CD4-positive, alpha-beta T cell (primary cell): Measurements from ENCODE around the gene MRPL36. TPM values are rescaled to one million over a fixed set of nuclear protein-coding genes. Genes with fewer than 3 reads are reported as not detected.
"Not testable (repeated sequence)": the region's sequence is repeated elsewhere in the genome, so short reads cannot be mapped to it uniquely, and the experiment has no call there.

Experiments used
- ATAC-seq: fragments of 200-7000 bp; cut with Tn5 transposase; one replicate; pipeline ENCODE4 v1.10.0; 2022; ENCODE audit warnings: mild to moderate bottlenecking; ENCODE audit not compliant: poor library complexity
- CTCF ChIA-PET: fragments of 350-600 bp; sonication (Branson Sonifier 250); formaldehyde crosslinking; loops from one replicate; lab custom pipeline; 2021; ENCODE audit warnings: antibody characterized with exemption, inconsistent platforms; lab: Charles Lee
- POLR2A ChIA-PET: fragments of 350-600 bp; sonication (Branson Sonifier 250); formaldehyde crosslinking; loops from one replicate; lab custom pipeline; 2021; ENCODE audit warnings: antibody characterized with exemption, inconsistent platforms; lab: Charles Lee
- DNase-seq, 14 experiments: peaks; one replicate each; pipeline ENCODE4 v3.0.0-alpha.2; 2013 to 2020; ENCODE audit warnings: mixed read lengths in 2 of 14
- H3K27ac ChIP-seq, 2 donors: one replicate each; pipeline versions ENCODE4 v1.5.1 to v1.7.0; 2013; ENCODE audit warnings: low read length in 2 of 2, low read depth in 1 of 2, mild to moderate bottlenecking in 1 of 2
- H3K27me3 ChIP-seq, 2 experiments: 1 replicate in 1 of 2; 2 replicates in 1 of 2; pipeline versions ENCODE4 v1.6.1 to v1.7.0; 2013; ENCODE audit warnings: low read length in 2 of 2, control low read depth in 1 of 2, mild to moderate bottlenecking in 1 of 2, moderate library complexity in 1 of 2; ENCODE audit not compliant: insufficient read depth in 2 of 2, control insufficient read depth in 1 of 2
- H3K36me3 ChIP-seq: one replicate; pipeline ENCODE4 v1.6.1; 2013; ENCODE audit warnings: low read length, control low read depth; ENCODE audit not compliant: insufficient read depth
- H3K4me1 ChIP-seq: one replicate; pipeline ENCODE4 v1.6.1; 2013; ENCODE audit warnings: low read length, control low read depth; ENCODE audit not compliant: insufficient read depth
- H3K4me3 ChIP-seq: one replicate; pipeline ENCODE4 v1.5.1; 2013; ENCODE audit warnings: mild to moderate bottlenecking, low read length, moderate library complexity
- H3K9me3 ChIP-seq, 2 experiments: 1 replicate in 1 of 2; 2 replicates in 1 of 2; pipeline versions ENCODE4 v1.6.1 to v1.7.0; 2013; ENCODE audit warnings: low read length in 2 of 2, mild to moderate bottlenecking in 2 of 2, control low read depth in 1 of 2, moderate library complexity in 1 of 2; ENCODE audit not compliant: control insufficient read depth in 1 of 2, insufficient read depth in 1 of 2
- H3K27ac Mint-ChIP-seq: one replicate; pipeline ENCODE4 v1.8.0; 2020; ENCODE audit warnings: mixed read lengths
- H3K27me3 Mint-ChIP-seq: one replicate; pipeline ENCODE4 v1.8.0; 2021; ENCODE audit warnings: mixed read lengths
- H3K36me3 Mint-ChIP-seq: one replicate; pipeline ENCODE4 v1.8.0; 2021; ENCODE audit warnings: low read depth, mixed read lengths
- H3K4me1 Mint-ChIP-seq: one replicate; pipeline ENCODE4 v1.8.0; 2021; ENCODE audit warnings: low read depth, mixed read lengths
- H3K4me3 Mint-ChIP-seq: one replicate; pipeline ENCODE4 v1.8.0; 2020; ENCODE audit warnings: mild to moderate bottlenecking, mixed read lengths
- H3K9me3 Mint-ChIP-seq: one replicate; pipeline ENCODE4 v1.8.0; 2020; ENCODE audit warnings: mixed read lengths
- intact Hi-C, 2 experiments: fragments of 100-400 bp; cut with DNase I in 1 of 2; cut with micrococcal nuclease in 1 of 2; formaldehyde crosslinking; loops; one replicate each; pipeline versions ENCODE4 v1.15.1 to v1.9.0; 2023 to 2025; cut with DNase I, micrococcal nuclease
- total RNA-seq, 174 experiments: library from RNA in 2 of 174; stranded (reverse) in 2 of 174; gene quantifications; one replicate each; pipeline ENCODE4 v1.2.3 and lab custom pipeline; 2021 to 2026
- TF ChIP-seq, protein P1 (sequence below): fragments of 200-600 bp; IDR thresholded peaks from one replicate; pipeline ENCODE4 v1.8.0; 2022; ENCODE audit warnings: antibody characterized with exemption, mild to moderate bottlenecking

The MRPL36 gene
- total RNA-seq, 2 experiments from 2014 or later: 14.3 to 18.2 TPM

GRCh38 chr5:1791176-1791575, 8.5 kb downstream of the MRPL36 start:
- ATAC-seq (no peak), DNase-seq (no peak)
- TF ChIP-seq, protein P1, sequence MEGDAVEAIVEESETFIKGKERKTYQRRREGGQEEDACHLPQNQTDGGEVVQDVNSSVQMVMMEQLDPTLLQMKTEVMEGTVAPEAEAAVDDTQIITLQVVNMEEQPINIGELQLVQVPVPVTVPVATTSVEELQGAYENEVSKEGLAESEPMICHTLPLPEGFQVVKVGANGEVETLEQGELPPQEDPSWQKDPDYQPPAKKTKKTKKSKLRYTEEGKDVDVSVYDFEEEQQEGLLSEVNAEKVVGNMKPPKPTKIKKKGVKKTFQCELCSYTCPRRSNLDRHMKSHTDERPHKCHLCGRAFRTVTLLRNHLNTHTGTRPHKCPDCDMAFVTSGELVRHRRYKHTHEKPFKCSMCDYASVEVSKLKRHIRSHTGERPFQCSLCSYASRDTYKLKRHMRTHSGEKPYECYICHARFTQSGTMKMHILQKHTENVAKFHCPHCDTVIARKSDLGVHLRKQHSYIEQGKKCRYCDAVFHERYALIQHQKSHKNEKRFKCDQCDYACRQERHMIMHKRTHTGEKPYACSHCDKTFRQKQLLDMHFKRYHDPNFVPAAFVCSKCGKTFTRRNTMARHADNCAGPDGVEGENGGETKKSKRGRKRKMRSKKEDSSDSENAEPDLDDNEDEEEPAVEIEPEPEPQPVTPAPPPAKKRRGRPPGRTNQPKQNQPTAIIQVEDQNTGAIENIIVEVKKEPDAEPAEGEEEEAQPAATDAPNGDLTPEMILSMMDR: no peak
- Histone ChIP-seq H3K4me3 (no peak overlapping the region), H3K36me3 (peaks cover 6% of the 10 kb centered on the region), H3K27ac (peak overlapping the region in 1 of 2 donors; percentile 50), H3K9me3 (no peaks in the 10 kb centered on the region), H3K27me3 (no peaks in the 10 kb centered on the region), H3K4me1 (peaks cover 54% of the 10 kb centered on the region)
- ChIA-PET POLR2A (interaction anchor here (1.6 kb wide), 1 partner anchor 10 kb away, joined by 6 read pairs; the partner anchor contains the start of gene NDUFS6), CTCF (no interaction called here)
- Mint-ChIP-seq H3K27ac (peak overlapping the region; percentile 86), H3K9me3 (no peaks in the 10 kb centered on the region), H3K27me3 (no peaks in the 10 kb centered on the region), H3K36me3 (peaks cover 6% of the 10 kb centered on the region), H3K4me3 (no peak overlapping the region), H3K4me1 (peaks cover 44% of the 10 kb centered on the region)
- intact Hi-C loops: loop anchor here in 1 of 2 experiments (5.0 to 10.0 kb wide), 3 partner anchors 269 to 1179 kb away; partner anchors contain the start of genes CEP72, CLPTM1L and LPCAT1

DNA sequence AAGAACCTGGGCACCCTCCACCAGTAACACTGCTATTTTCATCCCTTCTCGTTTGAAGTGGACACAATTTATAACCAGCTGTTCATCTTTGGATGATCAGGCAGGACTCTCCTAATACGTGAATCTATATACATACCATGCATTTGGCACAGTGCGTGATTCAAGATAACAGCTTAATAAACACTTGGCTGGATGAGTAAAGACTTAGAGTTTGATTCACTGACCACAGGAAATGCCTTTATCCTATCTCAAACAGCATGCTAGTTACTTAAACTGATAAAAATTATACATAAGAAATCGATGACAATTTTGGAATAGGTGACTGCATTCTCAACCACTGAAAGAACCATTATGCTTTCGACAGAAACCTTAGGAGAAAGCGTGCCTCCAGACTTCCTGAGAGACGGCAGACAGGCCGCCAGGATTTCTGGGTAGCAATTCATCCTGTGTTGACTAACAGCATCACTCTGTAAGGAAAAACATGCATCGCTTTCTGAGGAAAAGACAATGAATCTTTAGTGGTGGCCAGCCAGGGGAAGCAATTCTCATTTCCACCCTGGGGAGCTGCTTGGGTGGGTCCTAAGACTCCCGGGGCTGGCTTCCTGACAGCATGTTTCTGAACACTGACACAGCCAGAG, 9.7 kb downstream of the MRPL36 start:
- TF ChIP-seq, protein P1: no peak
- Histone ChIP-seq H3K4me3 (no peak overlapping the region), H3K9me3 (no peaks in the 10 kb centered on the region), H3K27ac (no peak overlapping the region), H3K36me3 (no peaks in the 10 kb centered on the region), H3K4me1 (peaks cover 54% of the 10 kb centered on the region), H3K27me3 (no peaks in the 10 kb centered on the region)
- intact Hi-C loops: loop anchor here in 1 of 2 experiments (5.0 to 10.0 kb wide), 3 partner anchors 268 to 1178 kb away; partner anchors contain the start of genes CEP72, CLPTM1L and LPCAT1
- POLR2A ChIA-PET: interaction anchor here (1.6 kb wide), 1 partner anchor 11 kb away, joined by 6 read pairs; the partner anchor contains the start of gene NDUFS6
- peaks cover 5% of the 10 kb centered on the region for H3K36me3 Mint-ChIP-seq
- H3K27ac Mint-ChIP-seq: peak overlapping the region; percentile 86
- CTCF ChIA-PET: no interaction called here
- H3K4me3 Mint-ChIP-seq: no peak overlapping the region
- no peaks in the 10 kb centered on the region for H3K27me3 Mint-ChIP-seq
- peaks cover 44% of the 10 kb centered on the region for H3K4me1 Mint-ChIP-seq
- no peak for DNase-seq
- H3K9me3 Mint-ChIP-seq: no peaks in the 10 kb centered on the region
- no peak for ATAC-seq

DNA sequence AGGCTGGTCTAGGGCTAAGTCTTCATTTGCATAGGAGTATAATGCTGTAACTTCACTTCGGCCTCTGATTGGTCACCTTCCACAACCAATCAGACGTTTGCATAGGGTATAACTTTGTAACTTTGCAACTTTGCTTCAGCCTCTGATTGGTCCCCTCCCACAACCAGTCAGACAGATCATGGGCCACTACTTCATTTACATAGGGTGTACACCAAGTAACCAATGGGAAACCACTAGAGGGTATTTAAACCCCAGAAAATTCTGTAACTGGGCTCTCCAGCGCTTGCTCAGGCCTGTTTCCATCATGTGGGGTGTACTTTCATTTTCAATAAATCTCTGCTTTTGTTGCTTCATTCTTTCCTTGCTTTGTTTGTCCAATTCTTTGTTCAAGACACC, 10.2 kb downstream of the MRPL36 start:
- intact Hi-C loops, H3K4me3 ChIP-seq, CTCF ChIA-PET, H3K9me3 ChIP-seq, ATAC-seq, H3K36me3 Mint-ChIP-seq, H3K27me3 Mint-ChIP-seq, H3K9me3 Mint-ChIP-seq, H3K27ac ChIP-seq, H3K27me3 ChIP-seq, POLR2A ChIA-PET, H3K36me3 ChIP-seq, H3K4me3 Mint-ChIP-seq: not testable (repeated sequence)
- peak in 2 of 14 experiments; percentile 4 to 20 for DNase-seq
- H3K4me1 ChIP-seq: peaks cover 49% of the 10 kb centered on the region
- Mint-ChIP-seq H3K4me1 (peaks cover 44% of the 10 kb centered on the region), H3K27ac (peak overlapping the region; percentile 86)
